WERI-Rb-1 (cell line): Measurements from ENCODE around the gene ENPP3.

Source experiments
- DNase-seq: peaks from one replicate; pipeline ENCODE4 v3.0.0-alpha.2; 2020
- H3K27ac ChIP-seq: fragments of 250-450 bp; sonication (Bioruptor Pico); 2 replicates; pipeline ENCODE4 v1.5.1; 2020; ENCODE audit warnings: mild to moderate bottlenecking, moderate library complexity
- H3K27me3 ChIP-seq: fragments of 250-450 bp; sonication (Bioruptor Pico); 2 replicates; pipeline ENCODE4 v1.5.1; 2021; ENCODE audit warnings: mild to moderate bottlenecking, low read depth, moderate library complexity; ENCODE audit not compliant: insufficient read depth, severe bottlenecking
- H3K36me3 ChIP-seq: fragments of 250-450 bp; sonication (Bioruptor Pico); 2 replicates; pipeline ENCODE4 v1.5.1; 2020; ENCODE audit warnings: mild to moderate bottlenecking, moderate library complexity
- H3K4me3 ChIP-seq: 2 replicates; pipeline ENCODE4 v1.5.1; 2011; ENCODE audit warnings: low read depth, mild to moderate bottlenecking, control low read depth, low read length
- H3K9me3 ChIP-seq: fragments of 250-450 bp; sonication (Bioruptor Pico); 2 replicates; pipeline ENCODE4 v1.5.1; 2021; ENCODE audit warnings: mild to moderate bottlenecking, moderate library complexity; ENCODE audit not compliant: severe bottlenecking
- CTCF ChIP-seq: IDR thresholded peaks from 2 replicates; pipeline ENCODE4 v1.5.1; 2011; ENCODE audit warnings: low read depth, mild to moderate bottlenecking, control low read depth, inconsistent platforms, low read length

Gene ENPP3

GRCh38 chr6:131775886-131776285 is 138.8 kb downstream of the ENPP3 start:
- TF ChIP-seq CTCF = no peak
- Histone ChIP-seq H3K27me3 (peaks cover 20% of the 10 kb centered on the region), H3K4me3 (no peak overlapping the region), H3K27ac (no peak overlapping the region), H3K9me3 (no peaks in the 10 kb centered on the region), H3K36me3 (no peaks in the 10 kb centered on the region)
- no peak for DNase-seq

GRCh38 chr6:131776985-131777384 is 139.9 kb downstream of the ENPP3 start:
- H3K9me3 ChIP-seq = no peaks in the 10 kb centered on the region
- H3K27me3 ChIP-seq = peaks cover 20% of the 10 kb centered on the region
- no peaks in the 10 kb centered on the region for H3K36me3 ChIP-seq
- DNase-seq = no peak
- TF ChIP-seq CTCF = no peak
- H3K4me3 ChIP-seq = no peak overlapping the region
- H3K27ac ChIP-seq = no peak overlapping the region

DNA sequence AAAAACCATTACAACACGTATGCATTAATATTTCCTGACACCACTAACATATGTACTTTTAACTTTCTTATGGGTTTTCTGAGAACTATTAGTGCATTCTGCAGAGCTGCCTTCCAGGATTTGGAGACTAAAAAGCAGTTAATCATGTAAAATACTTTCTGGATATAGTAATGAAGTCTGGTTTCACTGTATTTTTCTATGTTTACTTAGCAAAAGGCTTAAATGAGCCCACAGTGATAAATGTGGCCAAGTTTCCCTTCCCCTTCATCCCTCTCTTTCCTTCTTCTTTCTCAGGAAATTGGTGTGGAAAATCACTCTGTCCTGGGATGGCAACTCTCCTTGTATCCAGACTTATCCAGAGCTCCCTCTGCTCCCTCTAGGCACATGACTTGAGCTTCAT is 141.1 kb downstream of the ENPP3 start:
- no peak overlapping the region for H3K27ac ChIP-seq
- no peak for TF ChIP-seq CTCF
- no peak for DNase-seq
- no peaks in the 10 kb centered on the region for H3K9me3 ChIP-seq
- peaks cover 15% of the 10 kb centered on the region for H3K27me3 ChIP-seq
- H3K36me3 ChIP-seq = no peaks in the 10 kb centered on the region
- H3K4me3 ChIP-seq = no peak overlapping the region

- DNase-seq = no peak
- peaks cover 14% of the 10 kb centered on the region for H3K27me3 ChIP-seq
- no peaks in the 10 kb centered on the region for H3K36me3 ChIP-seq
- H3K9me3 ChIP-seq = no peaks in the 10 kb centered on the region
- H3K4me3 ChIP-seq = no peak overlapping the region
- TF ChIP-seq CTCF = no peak
- no peak overlapping the region for H3K27ac ChIP-seq
Observed at GRCh38 chr6:131779304-131779703, 142.2 kb downstream of the ENPP3 start.

GRCh38 chr6:131780600-131780999 is 143.5 kb downstream of the ENPP3 start:
- no peaks in the 10 kb centered on the region for H3K36me3 ChIP-seq
- TF ChIP-seq CTCF = no peak
- no peak overlapping the region for H3K27ac ChIP-seq
- DNase-seq = no peak
- no peak overlapping the region for H3K4me3 ChIP-seq
- H3K27me3 ChIP-seq = peaks cover 14% of the 10 kb centered on the region
- H3K9me3 ChIP-seq = no peaks in the 10 kb centered on the region

GRCh38 chr6:131781687-131782086 is 144.6 kb downstream of the ENPP3 start:
- Histone ChIP-seq H3K36me3 (no peaks in the 10 kb centered on the region), H3K27me3 (peaks cover 13% of the 10 kb centered on the region), H3K4me3 (no peak overlapping the region), H3K9me3 (no peaks in the 10 kb centered on the region), H3K27ac (no peak overlapping the region)
- no peak for TF ChIP-seq CTCF
- no peak for DNase-seq
